ENCODE data around the gene SCIN. TPM values are rescaled to one million over a fixed set of nuclear protein-coding genes. Genes with fewer than 3 reads are reported as not detected.

Gene SCIN
- total RNA-seq, 1 experiment from 2014 or later: not detected

- in situ Hi-C loops (cut with HindIII; ENCODE audit: low sequenced_read_pairs): no loop called here
- no peak for DNase-seq (ENCODE audit: low spot score)
Observed at GRCh38 chr7:12596225-12596790, 25.8 kb downstream of the SCIN start.

GRCh38 chr7:12601302-12601869 is 30.9 kb downstream of the SCIN start:
- no peak for DNase-seq (ENCODE audit: low spot score)
- in situ Hi-C loops (cut with HindIII; ENCODE audit: low sequenced_read_pairs): no loop called here

GRCh38 chr7:12607134-12607533 is 36.6 kb downstream of the SCIN start:
- in situ Hi-C loops (cut with HindIII; ENCODE audit: low sequenced_read_pairs): no loop called here

GRCh38 chr7:12609561-12609960 is 39.0 kb downstream of the SCIN start:
- in situ Hi-C loops (cut with HindIII; ENCODE audit: low sequenced_read_pairs): no loop called here

More at GRCh38 chr7:12607134-12607533, 36.6 kb downstream of the SCIN start:
- DNase-seq (ENCODE audit: low spot score): no peak

GRCh38 chr7:12610899-12611298 is 40.4 kb downstream of the SCIN start:
- in situ Hi-C loops (cut with HindIII; ENCODE audit: low sequenced_read_pairs): no loop called here
- no peak for DNase-seq (ENCODE audit: low spot score)

More at GRCh38 chr7:12609561-12609960, 39.0 kb downstream of the SCIN start:
- DNase-seq (ENCODE audit: low spot score): no peak

GRCh38 chr7:12612622-12613021 is 42.1 kb downstream of the SCIN start:
- in situ Hi-C loops (cut with HindIII; ENCODE audit: low sequenced_read_pairs): no loop called here

GRCh38 chr7:12619461-12620069 is 49.0 kb downstream of the SCIN start:
- in situ Hi-C loops (cut with HindIII; ENCODE audit: low sequenced_read_pairs): no loop called here
- DNase-seq (ENCODE audit: low spot score): no peak

More at GRCh38 chr7:12612622-12613021, 42.1 kb downstream of the SCIN start:
- no peak for DNase-seq (ENCODE audit: low spot score)

GRCh38 chr7:12620371-12620770 is 49.9 kb downstream of the SCIN start:
- DNase-seq (ENCODE audit: low spot score): no peak
- in situ Hi-C loops (cut with HindIII; ENCODE audit: low sequenced_read_pairs): no loop called here

GRCh38 chr7:12623223-12623622 is 52.7 kb downstream of the SCIN start:
- DNase-seq (ENCODE audit: low spot score): no peak
- in situ Hi-C loops (cut with HindIII; ENCODE audit: low sequenced_read_pairs): no loop called here

GRCh38 chr7:12623885-12624498 is 53.5 kb downstream of the SCIN start:
- DNase-seq (ENCODE audit: low spot score): no peak

GRCh38 chr7:12625836-12626235 is 55.3 kb downstream of the SCIN start:
- in situ Hi-C loops (cut with HindIII; ENCODE audit: low sequenced_read_pairs): no loop called here
- no peak for DNase-seq (ENCODE audit: low spot score)

More at GRCh38 chr7:12623885-12624498, 53.5 kb downstream of the SCIN start:
- in situ Hi-C loops (cut with HindIII; ENCODE audit: low sequenced_read_pairs): no loop called here

- DNase-seq (ENCODE audit: low spot score): no peak
- in situ Hi-C loops (cut with HindIII; ENCODE audit: low sequenced_read_pairs): no loop called here
Observed at GRCh38 chr7:12629816-12630512, 59.4 kb downstream of the SCIN start.

GRCh38 chr7:12630513-12630819 is 59.9 kb downstream of the SCIN start:
- no peak for DNase-seq (ENCODE audit: low spot score)
- in situ Hi-C loops (cut with HindIII; ENCODE audit: low sequenced_read_pairs): no loop called here

GRCh38 chr7:12633582-12633981 is 63.1 kb downstream of the SCIN start:
- DNase-seq (ENCODE audit: low spot score): no peak
- in situ Hi-C loops (cut with HindIII; ENCODE audit: low sequenced_read_pairs): no loop called here

GRCh38 chr7:12635830-12636229 is 65.3 kb downstream of the SCIN start:
- DNase-seq (ENCODE audit: low spot score): no peak
- in situ Hi-C loops (cut with HindIII; ENCODE audit: low sequenced_read_pairs): no loop called here

GRCh38 chr7:12637328-12637727 is 66.8 kb downstream of the SCIN start:
- in situ Hi-C loops (cut with HindIII; ENCODE audit: low sequenced_read_pairs): no loop called here

GRCh38 chr7:12637819-12638592 is 67.5 kb downstream of the SCIN start:
- DNase-seq (ENCODE audit: low spot score): peak; percentile 61
- in situ Hi-C loops (cut with HindIII; ENCODE audit: low sequenced_read_pairs): no loop called here

More at GRCh38 chr7:12637328-12637727, 66.8 kb downstream of the SCIN start:
- DNase-seq (ENCODE audit: low spot score): no peak

GRCh38 chr7:12638851-12639456 is 68.4 kb downstream of the SCIN start:
- peak; percentile 55 for DNase-seq (ENCODE audit: low spot score)
- in situ Hi-C loops (cut with HindIII; ENCODE audit: low sequenced_read_pairs): no loop called here
